VCaP (cell line): ENCODE results near the gene RAB36.

ENCODE experiments used
- H3K27ac ChIP-seq: fragments of 450-650 bp; 2 replicates; pipeline ENCODE4 v1.5.1; 2017
- CTCF ChIP-seq: fragments of 450-650 bp; conservative IDR thresholded peaks from 2 replicates; pipeline ENCODE4 v1.5.1; 2017; ENCODE audit warnings: mild to moderate bottlenecking, moderate library complexity

RAB36 gene

GRCh38 chr22:23168391-23169042 lies 23.2 kb downstream of the RAB36 start:
- no peak for TF ChIP-seq CTCF
- no peak overlapping the region for H3K27ac ChIP-seq

- no peak for TF ChIP-seq CTCF
- H3K27ac ChIP-seq = no peak overlapping the region
Measured at GRCh38 chr22:23169043-23169406, 23.7 kb downstream of the RAB36 start.

- H3K27ac ChIP-seq = no peak overlapping the region
- no peak for TF ChIP-seq CTCF
Measured at GRCh38 chr22:23175817-23176644, 30.8 kb downstream of the RAB36 start.

- no peak for TF ChIP-seq CTCF
- H3K27ac ChIP-seq = no peak overlapping the region
Measured at GRCh38 chr22:23176645-23177027, 31.4 kb downstream of the RAB36 start.

- no peak overlapping the region for H3K27ac ChIP-seq
- no peak for TF ChIP-seq CTCF
Measured at GRCh38 chr22:23177197-23177596, 31.9 kb downstream of the RAB36 start.

- H3K27ac ChIP-seq = peak overlapping the region; percentile 83
- TF ChIP-seq CTCF = peak; percentile 97
Measured at GRCh38 chr22:23178512-23179254, 33.4 kb downstream of the RAB36 start.
